Body of pancreas (tissue), 4 donors: ENCODE measurements around the gene LPAR1.

Experiments
- CTCF ChIP-seq, 7 experiments: fragments of 450-650 bp in 4 of 7; fragments of 200-600 bp in 3 of 7; sonication (generic) in 3 of 7; IDR thresholded peaks; one replicate each; pipeline ENCODE4 v1.5.1; 2016 to 2019; ENCODE audit warnings: antibody characterized with exemption in 7 of 7
- POLR2A ChIP-seq, 3 donors: fragments of 450-650 bp; IDR thresholded peaks; one replicate each; pipeline ENCODE4 v1.6.1; 2016; ENCODE audit warnings: antibody characterized with exemption in 3 of 3, mild to moderate bottlenecking in 2 of 3

GRCh38 chr9:110986529-110986928 is 51.7 kb downstream of the LPAR1 start:
- TF ChIP-seq POLR2A (IDR thresholded peaks at IDR 0.05) = no peak
- TF ChIP-seq CTCF (IDR thresholded peaks at IDR 0.05) = no peak
